ENCODE data around the gene USP53.

DNA sequence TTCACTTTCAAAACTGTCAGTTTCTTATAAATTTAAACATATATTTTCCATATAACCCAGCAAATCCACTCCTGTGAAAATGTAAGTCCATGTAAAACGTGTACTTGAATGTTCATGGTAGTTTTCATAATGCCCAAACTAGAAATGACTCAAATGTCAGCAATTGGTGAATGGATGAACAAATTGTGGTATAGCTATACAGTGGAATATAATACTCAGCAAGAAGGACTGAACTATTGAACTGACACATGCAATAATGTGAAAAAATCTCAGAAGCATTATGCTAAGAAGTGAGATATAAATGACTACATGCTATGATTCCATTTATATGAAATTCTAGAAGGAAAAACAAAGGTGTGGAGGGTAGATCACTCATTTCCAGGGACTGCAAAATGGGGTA is 52.2 kb downstream of the USP53 start:
- TF ChIP-seq CTCF (IDR thresholded peaks at IDR 0.05; ENCODE audit: insufficient read depth, low read depth, low read length) = no peak
- TF ChIP-seq EZH2 (IDR thresholded peaks at IDR 0.05; ENCODE audit: insufficient read depth, low read length) = no peak
